ENCODE measurements around the gene BTG1. TPM values are rescaled to one million over a fixed set of nuclear protein-coding genes. Genes with fewer than 3 reads are reported as not detected.

Gene BTG1
- total RNA-seq, 1 donor from 2014 or later: 72.2 TPM

DNA sequence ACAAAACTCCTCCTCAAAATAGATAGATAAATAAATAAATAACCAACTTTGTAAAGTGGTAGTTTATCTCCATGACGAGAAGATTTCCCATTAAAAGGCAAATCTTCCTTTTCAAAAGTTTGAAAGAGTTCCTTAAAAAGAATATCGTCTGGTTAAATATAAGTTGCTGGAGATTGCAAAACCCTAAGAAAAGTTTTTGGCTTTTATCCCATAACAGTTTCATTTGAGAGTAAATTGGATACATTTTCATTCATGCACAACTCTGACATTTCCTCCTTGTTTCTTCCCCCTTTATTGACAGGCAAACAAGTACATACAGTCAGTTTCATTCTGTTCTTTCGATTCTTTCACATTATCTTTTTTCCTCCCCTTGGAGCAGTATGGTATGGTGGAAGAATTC is 45.4 kb upstream of the BTG1 start:
- Mint-ChIP-seq H3K9me3 (ENCODE audit: unreplicated experiment) (no peaks in the 10 kb centered on the region), H3K27me3 (ENCODE audit: unreplicated experiment) (no peaks in the 10 kb centered on the region), H3K27ac (ENCODE audit: unreplicated experiment) (no peak overlapping the region), H3K4me3 (ENCODE audit: unreplicated experiment) (no peak overlapping the region), H3K4me1 (ENCODE audit: low read depth, unreplicated experiment) (peaks cover 3% of the 10 kb centered on the region), H3K36me3 (ENCODE audit: unreplicated experiment) (peaks cover under 1% of the 10 kb centered on the region)
- DNase-seq: no peak
- TF ChIP-seq, protein P1, sequence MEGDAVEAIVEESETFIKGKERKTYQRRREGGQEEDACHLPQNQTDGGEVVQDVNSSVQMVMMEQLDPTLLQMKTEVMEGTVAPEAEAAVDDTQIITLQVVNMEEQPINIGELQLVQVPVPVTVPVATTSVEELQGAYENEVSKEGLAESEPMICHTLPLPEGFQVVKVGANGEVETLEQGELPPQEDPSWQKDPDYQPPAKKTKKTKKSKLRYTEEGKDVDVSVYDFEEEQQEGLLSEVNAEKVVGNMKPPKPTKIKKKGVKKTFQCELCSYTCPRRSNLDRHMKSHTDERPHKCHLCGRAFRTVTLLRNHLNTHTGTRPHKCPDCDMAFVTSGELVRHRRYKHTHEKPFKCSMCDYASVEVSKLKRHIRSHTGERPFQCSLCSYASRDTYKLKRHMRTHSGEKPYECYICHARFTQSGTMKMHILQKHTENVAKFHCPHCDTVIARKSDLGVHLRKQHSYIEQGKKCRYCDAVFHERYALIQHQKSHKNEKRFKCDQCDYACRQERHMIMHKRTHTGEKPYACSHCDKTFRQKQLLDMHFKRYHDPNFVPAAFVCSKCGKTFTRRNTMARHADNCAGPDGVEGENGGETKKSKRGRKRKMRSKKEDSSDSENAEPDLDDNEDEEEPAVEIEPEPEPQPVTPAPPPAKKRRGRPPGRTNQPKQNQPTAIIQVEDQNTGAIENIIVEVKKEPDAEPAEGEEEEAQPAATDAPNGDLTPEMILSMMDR (IDR thresholded peaks at IDR 0.05; ENCODE audit: partially characterized antibody, unreplicated experiment): no peak

DNA sequence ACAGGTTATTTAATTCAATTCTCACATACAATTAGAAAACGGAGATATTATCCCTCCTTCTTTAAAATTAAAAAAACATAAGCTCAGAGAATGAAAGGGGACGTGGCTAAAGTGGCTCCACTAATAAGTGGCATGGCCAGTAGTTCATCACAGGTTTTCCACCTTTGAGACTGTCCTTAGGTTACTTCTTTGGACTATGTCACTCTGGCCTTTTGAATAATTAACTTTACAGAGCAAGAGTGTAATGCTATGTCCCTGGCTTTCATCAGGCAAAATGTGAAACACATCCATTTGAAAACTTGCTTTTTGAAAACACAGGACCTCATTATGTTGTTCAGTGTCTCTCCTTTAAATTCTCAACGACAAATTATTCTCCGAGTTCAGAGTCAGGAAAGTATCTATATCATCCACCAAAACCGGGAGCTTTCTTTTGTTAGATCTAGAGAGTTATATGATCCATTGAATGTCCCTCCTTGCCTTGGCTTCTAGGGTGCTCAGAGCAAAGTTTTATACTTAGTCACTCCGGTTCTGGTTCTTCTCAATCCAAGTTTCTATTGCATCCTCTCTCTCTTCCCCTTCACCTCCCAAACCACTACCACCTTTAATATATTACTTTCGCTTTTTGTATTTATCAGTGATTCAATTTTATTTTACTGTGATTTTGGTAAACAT is 43.0 kb upstream of the BTG1 start:
- H3K4me3 Mint-ChIP-seq (ENCODE audit: unreplicated experiment): no peak overlapping the region
- TF ChIP-seq, protein P1 (IDR thresholded peaks at IDR 0.05; ENCODE audit: partially characterized antibody, unreplicated experiment): no peak
- no peaks in the 10 kb centered on the region for H3K27me3 Mint-ChIP-seq (ENCODE audit: unreplicated experiment)
- no peak overlapping the region for H3K27ac Mint-ChIP-seq (ENCODE audit: unreplicated experiment)
- no peaks in the 10 kb centered on the region for H3K36me3 Mint-ChIP-seq (ENCODE audit: unreplicated experiment)
- peaks cover 2% of the 10 kb centered on the region for H3K9me3 Mint-ChIP-seq (ENCODE audit: unreplicated experiment)
- no peak for DNase-seq
- H3K4me1 Mint-ChIP-seq (ENCODE audit: low read depth, unreplicated experiment): no peaks in the 10 kb centered on the region

DNA sequence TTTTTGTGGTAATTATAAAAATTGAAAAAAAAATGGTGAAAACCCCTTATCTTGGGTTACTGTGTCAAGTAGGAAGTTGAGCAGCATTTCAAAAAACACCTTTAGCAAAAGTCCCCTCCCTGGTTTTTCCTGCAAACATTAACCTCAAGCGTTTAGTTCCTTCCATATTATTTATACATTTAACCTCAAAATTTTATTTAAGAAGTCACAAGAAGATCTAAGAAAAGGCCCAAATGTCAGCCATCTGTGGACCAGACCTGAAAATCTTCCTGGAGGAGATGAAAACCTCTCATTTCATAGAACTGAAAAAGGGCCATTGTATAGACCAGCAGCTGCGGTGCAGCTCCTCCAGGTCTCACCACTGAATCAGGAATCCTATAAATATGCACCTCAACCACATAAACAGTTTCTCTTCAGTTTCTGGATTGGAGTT is 40.4 kb upstream of the BTG1 start:
- TF ChIP-seq, protein P1 (IDR thresholded peaks at IDR 0.05; ENCODE audit: partially characterized antibody, unreplicated experiment): no peak
- H3K4me1 Mint-ChIP-seq (ENCODE audit: low read depth, unreplicated experiment): no peaks in the 10 kb centered on the region
- peaks cover 8% of the 10 kb centered on the region for H3K36me3 Mint-ChIP-seq (ENCODE audit: unreplicated experiment)

DNA sequence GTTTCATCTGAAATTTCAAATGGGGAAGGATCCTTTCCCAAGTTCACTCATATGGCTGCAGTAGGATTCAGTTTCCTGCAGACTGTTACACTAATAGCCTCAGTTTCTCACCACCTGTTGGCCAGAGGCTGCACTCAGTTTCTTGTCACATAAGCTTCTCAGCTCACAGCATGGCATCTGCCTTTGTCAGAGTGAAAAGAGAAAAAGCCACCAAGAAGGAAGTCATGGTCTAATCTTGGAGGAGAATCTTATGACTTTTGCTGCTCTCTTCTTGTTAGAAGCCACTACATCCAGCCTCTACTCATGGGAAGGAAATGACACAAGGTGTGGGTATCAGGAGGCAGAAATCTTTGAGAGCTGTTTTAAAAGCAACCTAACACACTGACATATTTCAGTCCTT is 39.4 kb upstream of the BTG1 start:
- no peak for DNase-seq
- TF ChIP-seq, protein P1 (IDR thresholded peaks at IDR 0.05; ENCODE audit: partially characterized antibody, unreplicated experiment): no peak
- Mint-ChIP-seq H3K4me1 (ENCODE audit: low read depth, unreplicated experiment) (no peaks in the 10 kb centered on the region), H3K36me3 (ENCODE audit: unreplicated experiment) (peaks cover 8% of the 10 kb centered on the region), H3K9me3 (ENCODE audit: unreplicated experiment) (peaks cover 2% of the 10 kb centered on the region), H3K4me3 (ENCODE audit: unreplicated experiment) (no peak overlapping the region), H3K27me3 (ENCODE audit: unreplicated experiment) (no peaks in the 10 kb centered on the region), H3K27ac (ENCODE audit: unreplicated experiment) (no peak overlapping the region)

More for the DNA sequence above, 40.4 kb upstream of the BTG1 start:
- no peaks in the 10 kb centered on the region for H3K27me3 Mint-ChIP-seq (ENCODE audit: unreplicated experiment)
- DNase-seq: no peak
- no peak overlapping the region for H3K4me3 Mint-ChIP-seq (ENCODE audit: unreplicated experiment)
- H3K27ac Mint-ChIP-seq (ENCODE audit: unreplicated experiment): no peak overlapping the region
- peaks cover 2% of the 10 kb centered on the region for H3K9me3 Mint-ChIP-seq (ENCODE audit: unreplicated experiment)

DNA sequence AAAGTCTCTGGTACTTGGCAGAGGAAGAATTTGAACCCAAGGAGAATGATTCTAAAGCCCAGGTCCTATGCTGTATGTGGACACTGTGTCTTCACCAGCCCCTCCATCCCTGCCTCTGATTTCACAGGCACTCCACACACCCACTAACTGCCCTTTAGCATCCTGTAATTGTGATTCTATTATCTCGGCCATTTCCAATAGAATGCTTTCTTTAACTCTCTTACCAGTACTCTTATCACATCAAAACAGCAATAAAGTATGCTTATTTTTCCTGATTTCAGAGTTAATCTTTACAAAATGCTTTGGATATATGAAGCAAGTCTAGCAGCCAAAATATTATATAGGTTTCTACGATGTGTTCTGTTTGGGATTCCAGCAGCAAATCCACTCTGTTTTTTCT is 37.9 kb upstream of the BTG1 start:
- DNase-seq: no peak
- no peak overlapping the region for H3K4me3 Mint-ChIP-seq (ENCODE audit: unreplicated experiment)
- H3K27ac Mint-ChIP-seq (ENCODE audit: unreplicated experiment): no peak overlapping the region
- peaks cover 8% of the 10 kb centered on the region for H3K36me3 Mint-ChIP-seq (ENCODE audit: unreplicated experiment)
- TF ChIP-seq, protein P1 (IDR thresholded peaks at IDR 0.05; ENCODE audit: partially characterized antibody, unreplicated experiment): no peak
- H3K4me1 Mint-ChIP-seq (ENCODE audit: low read depth, unreplicated experiment): no peaks in the 10 kb centered on the region
- H3K9me3 Mint-ChIP-seq (ENCODE audit: unreplicated experiment): peaks cover 2% of the 10 kb centered on the region
- H3K27me3 Mint-ChIP-seq (ENCODE audit: unreplicated experiment): no peaks in the 10 kb centered on the region

All from glutamatergic neuron (in vitro differentiated cells).